Measurements from ENCODE around the gene PSMC6. TPM values are rescaled to one million over a fixed set of nuclear protein-coding genes. Genes with fewer than 3 reads are reported as not detected.
"Not testable (repeated sequence)": the region's sequence is repeated elsewhere in the genome, so short reads cannot be mapped to it uniquely, and the experiment has no call there.

Gene PSMC6
- polyA plus RNA-seq, 3 donors = 129 to 159 (median 152) TPM

DNA sequence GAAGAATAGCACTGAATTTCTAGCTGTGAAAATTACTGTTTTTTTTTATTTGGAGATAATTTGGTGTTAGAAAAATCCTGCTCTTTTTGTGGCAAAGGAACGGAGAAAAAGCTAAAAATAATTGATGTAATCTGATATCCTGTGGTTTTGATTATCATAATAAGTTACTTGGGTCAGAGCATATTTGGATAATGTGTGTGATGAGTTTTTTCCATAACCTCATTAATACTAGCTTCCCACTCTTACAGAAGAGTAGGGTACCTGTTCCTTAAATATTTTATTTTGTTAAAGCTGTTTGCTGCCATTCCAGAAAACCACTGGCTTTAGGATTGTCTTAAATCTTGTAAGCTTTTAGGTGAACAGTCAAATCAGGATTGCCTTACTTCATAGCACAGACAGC, 4.7 kb downstream of the PSMC6 start:
- DNase-seq (ENCODE audit: low read depth in 3 of 3, low spot score in 2 of 3) = no peak

DNA sequence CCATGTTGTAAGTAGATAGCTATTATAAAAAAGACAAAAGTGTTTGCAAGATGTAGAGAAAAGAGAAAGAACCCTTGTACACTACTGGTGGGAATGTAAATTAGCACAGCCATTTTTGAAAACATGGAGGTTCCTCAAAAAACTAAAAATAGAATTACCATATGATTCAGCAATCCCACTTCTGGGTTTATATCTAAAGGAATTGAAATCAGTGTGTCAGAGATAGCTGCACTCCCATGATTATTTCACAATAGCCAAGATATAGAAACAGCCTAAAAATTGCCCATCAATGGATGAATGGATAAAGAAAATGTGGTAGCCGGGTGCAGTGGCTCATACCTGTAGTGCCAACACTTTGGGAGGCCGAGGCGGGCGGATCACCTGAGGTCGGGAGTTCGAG, 9.2 kb downstream of the PSMC6 start:
- no peak for DNase-seq (ENCODE audit: low read depth in 3 of 3, low spot score in 2 of 3)

DNA sequence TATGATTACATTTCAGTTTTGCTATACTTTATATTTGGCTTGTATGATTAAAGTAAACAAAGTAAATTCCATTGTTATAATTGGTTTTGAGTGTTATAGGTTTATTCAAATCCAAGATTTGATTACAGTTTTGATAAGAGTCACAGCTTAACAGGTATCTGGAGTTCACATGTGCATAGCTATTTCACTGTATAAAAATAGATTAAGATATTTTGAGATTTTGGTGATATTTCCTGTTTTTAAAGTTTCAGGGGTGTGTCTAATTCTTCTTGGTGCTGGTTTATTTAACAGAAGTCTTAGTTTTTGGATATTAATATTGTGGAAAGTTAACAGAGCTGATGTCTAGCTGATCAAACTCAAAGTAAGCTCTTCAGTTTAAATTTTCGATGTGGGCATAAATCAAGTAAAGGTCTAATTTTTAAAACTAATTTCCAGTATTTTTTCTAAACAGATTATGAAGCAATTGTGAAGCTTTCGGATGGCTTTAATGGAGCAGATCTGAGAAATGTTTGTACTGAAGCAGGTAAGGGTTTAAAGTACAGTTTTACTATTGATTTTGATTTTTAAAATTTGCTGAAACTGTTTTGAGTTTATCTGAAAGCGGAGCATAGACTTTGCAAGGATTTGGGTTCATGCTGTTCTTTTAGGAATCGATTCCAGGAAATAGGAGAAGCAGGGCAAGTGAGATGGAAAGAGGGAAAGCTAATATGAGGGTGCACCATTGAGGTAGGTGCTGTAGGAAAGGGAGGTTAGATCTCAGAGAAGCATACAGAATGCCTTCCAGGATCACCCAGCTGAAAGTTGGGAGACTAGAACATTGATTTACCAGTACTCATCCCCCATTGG, 16.7 kb downstream of the PSMC6 start:
- DNase-seq (ENCODE audit: low read depth in 3 of 3, low spot score in 2 of 3) = no peak

DNA sequence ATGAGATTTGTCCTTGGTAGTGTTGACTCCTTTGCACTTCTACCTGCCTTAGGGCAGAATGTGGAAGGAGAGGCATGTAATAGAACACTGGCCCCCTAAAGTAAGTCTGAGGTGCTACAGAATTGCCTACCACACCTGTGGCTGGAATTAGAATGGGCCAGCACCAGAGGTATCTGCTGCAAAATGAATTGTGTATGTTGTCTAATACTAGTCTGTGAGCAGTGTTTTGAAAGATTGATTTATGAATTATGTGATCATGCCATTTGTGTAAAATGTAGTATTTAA, 17.3 kb downstream of the PSMC6 start:
- no peak for DNase-seq (ENCODE audit: low read depth in 3 of 3, low spot score in 2 of 3)

DNA sequence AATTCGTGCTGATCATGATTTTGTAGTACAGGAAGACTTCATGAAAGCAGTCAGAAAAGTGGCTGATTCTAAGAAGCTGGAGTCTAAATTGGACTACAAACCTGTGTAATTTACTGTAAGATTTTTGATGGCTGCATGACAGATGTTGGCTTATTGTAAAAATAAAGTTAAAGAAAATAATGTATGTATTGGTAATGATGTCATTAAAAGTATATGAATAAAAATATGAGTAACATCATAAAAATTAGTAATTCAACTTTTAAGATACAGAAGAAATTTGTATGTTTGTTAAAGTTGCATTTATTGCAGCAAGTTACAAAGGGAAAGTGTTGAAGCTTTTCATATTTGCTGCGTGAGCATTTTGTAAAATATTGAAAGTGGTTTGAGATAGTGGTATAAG, 20.5 kb downstream of the PSMC6 start:
- not testable (repeated sequence) for DNase-seq (ENCODE audit: low read depth in 3 of 3, low spot score in 2 of 3)

GRCh38 chr14:52729035-52729434, 22.0 kb downstream of the PSMC6 start:
- DNase-seq (ENCODE audit: low read depth in 3 of 3, low spot score in 2 of 3) = not testable (repeated sequence)

GRCh38 chr14:52729585-52729924, 22.6 kb downstream of the PSMC6 start:
- DNase-seq (ENCODE audit: low read depth in 3 of 3, low spot score in 2 of 3) = no peak

DNA sequence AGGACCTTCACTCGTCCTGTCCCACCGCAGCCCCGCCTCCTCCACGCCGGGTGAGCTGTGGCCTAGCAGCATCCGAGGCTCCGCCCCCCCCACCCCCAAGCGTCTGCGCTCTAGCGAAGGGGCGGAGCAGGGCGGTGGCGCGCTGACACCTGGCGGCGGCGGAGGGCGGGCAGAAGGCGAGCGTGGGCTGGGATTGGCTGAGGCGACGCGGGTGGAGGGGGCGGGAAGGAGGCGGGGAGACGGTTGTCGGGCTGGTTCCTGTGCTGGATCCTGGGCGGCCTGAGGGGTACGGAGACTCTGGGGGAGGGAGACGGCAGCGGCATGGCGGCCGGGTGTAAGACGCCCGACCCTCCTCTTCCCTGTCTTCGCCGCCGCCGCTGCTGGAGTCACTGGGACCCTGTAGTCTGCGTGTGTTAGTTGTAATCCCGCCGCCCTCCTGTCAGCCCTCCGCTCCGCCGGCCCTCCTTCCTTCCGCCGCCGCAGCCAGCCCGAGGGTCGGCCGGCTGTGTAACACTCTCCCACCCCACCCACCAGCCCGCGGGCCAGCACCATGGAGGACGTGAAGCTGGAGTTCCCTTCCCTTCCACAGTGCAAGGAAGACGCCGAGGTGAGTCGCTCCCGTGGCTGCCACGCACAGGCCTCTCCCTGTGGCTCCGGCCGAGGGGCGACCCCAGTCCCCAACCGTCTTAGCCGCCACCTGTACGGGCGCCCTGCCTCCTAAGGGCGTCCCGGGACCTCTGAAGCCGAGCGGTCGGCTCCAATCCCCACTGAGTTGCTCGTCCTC, 23.1 kb downstream of the PSMC6 start, which contains the start of gene STYX:
TSS of gene STYX (plus strand) at position 242 of the 784 bp plus-strand sequence. CDS start at position 551, 309 bp downstream.
- DNase-seq (ENCODE audit: low read depth in 3 of 3, low spot score in 2 of 3) = peak; percentile 93 to 96 (median 94)

GRCh38 chr14:52730709-52731111, 23.7 kb downstream of the PSMC6 start:
- DNase-seq (ENCODE audit: low read depth in 3 of 3, low spot score in 2 of 3) = peak in 2 of 3 donors; percentile 23 to 52

GRCh38 chr14:52733824-52734223, 26.8 kb downstream of the PSMC6 start:
- no peak for DNase-seq (ENCODE audit: low read depth in 3 of 3, low spot score in 2 of 3)

DNA sequence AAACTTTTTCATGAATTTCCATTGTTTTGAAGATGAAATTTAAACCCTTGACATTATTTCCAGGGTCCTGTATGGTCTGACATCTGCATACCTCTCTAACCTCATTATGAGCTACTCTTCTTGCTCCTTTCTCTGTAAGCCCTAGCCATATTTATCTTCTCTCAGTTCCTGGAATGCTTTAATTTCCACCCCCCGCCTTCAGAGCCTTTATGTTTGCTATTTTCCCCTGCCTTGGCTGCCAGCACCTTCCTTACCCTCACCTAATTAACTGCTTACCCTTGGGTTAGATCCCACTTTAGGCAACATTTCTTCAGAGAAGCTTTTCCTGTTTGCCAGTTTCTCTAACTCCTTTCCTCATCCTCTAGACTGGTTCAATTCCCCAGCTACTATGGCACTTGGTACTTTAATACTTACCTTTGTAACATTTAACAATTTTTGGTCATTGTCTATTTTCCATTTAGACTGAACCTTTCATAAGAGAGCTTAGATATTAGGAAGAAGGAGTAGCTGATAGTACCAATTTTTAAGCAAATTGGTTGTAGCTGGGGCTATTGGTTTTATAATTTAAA, 29.0 kb downstream of the PSMC6 start:
- no peak for DNase-seq (ENCODE audit: low read depth in 3 of 3, low spot score in 2 of 3)

DNA sequence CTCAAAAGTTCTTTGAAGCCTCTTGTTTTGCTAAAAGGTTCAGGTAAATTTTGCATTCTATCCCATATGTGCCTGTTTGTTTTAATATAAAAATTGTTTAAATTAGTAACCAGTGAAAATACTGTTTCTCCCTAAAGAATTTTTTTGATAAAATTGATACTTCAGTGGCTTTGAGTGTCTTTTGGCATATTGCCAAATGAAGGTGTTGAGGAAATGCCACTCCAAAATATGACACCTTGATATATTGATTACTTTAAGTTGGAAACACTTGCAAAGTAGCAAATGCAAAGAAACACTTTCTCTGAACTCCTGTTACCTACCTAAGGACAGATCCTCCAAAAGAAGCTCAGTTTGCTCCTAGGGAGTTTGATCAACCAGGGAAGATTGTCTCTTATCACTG, 31.4 kb downstream of the PSMC6 start:
- no peak for DNase-seq (ENCODE audit: low read depth in 3 of 3, low spot score in 2 of 3)

DNA sequence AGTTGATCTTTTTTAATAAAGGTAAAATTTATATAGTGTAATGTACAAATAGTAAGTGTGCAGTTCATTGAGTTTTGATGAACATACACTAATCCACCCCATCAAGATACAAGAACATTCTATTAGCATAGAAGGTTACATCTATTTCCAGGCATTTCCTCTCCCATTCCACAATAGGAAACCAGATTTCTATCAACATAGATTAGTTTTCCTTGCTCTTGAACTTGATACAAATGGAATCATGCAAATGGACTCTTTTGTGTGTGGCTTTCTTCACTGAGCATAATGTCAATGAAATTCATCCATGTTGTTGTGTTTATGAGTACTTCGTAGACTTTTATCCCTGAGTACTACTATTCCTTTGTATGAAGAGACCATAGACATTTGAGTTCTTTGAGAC, 33.8 kb downstream of the PSMC6 start:
- no peak for DNase-seq (ENCODE audit: low read depth in 3 of 3, low spot score in 2 of 3)

DNA sequence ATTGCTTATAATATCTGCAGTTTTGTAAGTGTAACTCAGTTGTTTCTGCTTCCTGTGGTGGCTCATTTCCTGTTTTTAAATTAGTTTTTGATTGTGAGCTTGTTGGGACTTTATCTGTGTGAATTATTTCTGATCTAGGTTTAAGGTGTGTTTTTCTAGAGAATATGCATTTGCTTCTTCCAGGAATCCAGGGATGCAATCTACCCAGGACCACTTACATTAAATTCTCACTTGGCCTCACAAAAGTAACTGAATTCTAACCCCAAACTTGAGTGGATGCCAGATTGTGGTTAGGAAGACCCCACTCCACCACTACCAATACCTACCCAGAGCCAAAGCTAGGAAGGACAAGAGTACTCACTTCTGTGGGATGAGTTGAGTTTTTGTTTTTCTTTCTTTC, 34.9 kb downstream of the PSMC6 start:
- DNase-seq (ENCODE audit: low read depth in 3 of 3, low spot score in 2 of 3) = no peak

GRCh38 chr14:52748647-52749292, 41.8 kb downstream of the PSMC6 start:
- DNase-seq (ENCODE audit: low read depth in 3 of 3, low spot score in 2 of 3) = no peak

GRCh38 chr14:52755607-52756316, 48.8 kb downstream of the PSMC6 start:
- DNase-seq (ENCODE audit: low read depth in 3 of 3, low spot score in 2 of 3) = no peak

DNA sequence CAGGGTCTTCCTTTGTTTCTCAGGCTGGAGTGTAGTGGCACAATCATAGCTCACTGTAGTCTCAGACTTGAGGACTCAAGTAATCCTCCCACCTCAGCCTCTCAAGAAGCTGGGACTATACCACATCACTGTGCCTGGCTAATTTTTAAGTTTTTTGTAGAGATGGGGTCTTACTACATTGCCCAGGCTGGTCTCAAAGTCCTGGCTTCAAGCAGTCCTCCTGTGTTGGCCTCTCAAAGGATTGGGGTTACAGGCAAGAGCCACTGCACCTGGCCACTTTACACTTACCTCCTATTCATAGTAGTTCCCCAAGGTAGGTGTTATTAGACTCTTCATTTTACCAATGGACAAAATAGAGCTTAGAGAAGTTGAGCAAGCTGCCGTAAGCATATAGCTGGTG, 52.1 kb downstream of the PSMC6 start:
- DNase-seq (ENCODE audit: low read depth in 3 of 3, low spot score in 2 of 3) = no peak

GRCh38 chr14:52762923-52763322, 55.9 kb downstream of the PSMC6 start:
- not testable (repeated sequence) for DNase-seq (ENCODE audit: low read depth in 3 of 3, low spot score in 2 of 3)

GRCh38 chr14:52767058-52767833, 60.2 kb downstream of the PSMC6 start:
- DNase-seq (ENCODE audit: low read depth in 3 of 3, low spot score in 2 of 3) = no peak

- no peak for DNase-seq (ENCODE audit: low read depth in 3 of 3, low spot score in 2 of 3)
These were observed 62.9 kb downstream of the PSMC6 start for GRCh38 chr14:52769887-52770286.
